Heart right ventricle (tissue), 16 donors: ENCODE results near the gene NLRC5. TPM values are rescaled to one million over a fixed set of nuclear protein-coding genes. Genes with fewer than 3 reads are reported as not detected.

Experiments
- ATAC-seq, 8 donors: fragments of 200-7000 bp; cut with Tn5 transposase; one replicate each; pipeline ENCODE4 v1.9.1; 2020; ENCODE audit warnings: mild to moderate bottlenecking in 8 of 8, moderate library complexity in 8 of 8, moderate number of reproducible peaks in 1 of 8
- DNase-seq, 2 donors: peaks; one replicate each; pipeline ENCODE4 v3.0.0-alpha.2; 2020
- H3K27ac ChIP-seq, 10 donors: fragments of 200-600 bp; sonication (generic) in 2 of 10; one replicate each; pipeline versions ENCODE4 v1.5.0 to v1.8.0; 2020 to 2022; ENCODE audit warnings: mild to moderate bottlenecking in 3 of 10
- H3K27me3 ChIP-seq, 7 donors: fragments of 200-600 bp; one replicate each; pipeline ENCODE4 v1.8.0; 2021 to 2022; ENCODE audit warnings: mild to moderate bottlenecking in 2 of 7
- H3K36me3 ChIP-seq, 9 donors: fragments of 200-600 bp; sonication (generic) in 1 of 9; one replicate each; pipeline versions ENCODE4 v1.5.0 to v1.8.0; 2020 to 2022; ENCODE audit warnings: mild to moderate bottlenecking in 2 of 9
- H3K4me1 ChIP-seq, 9 donors: fragments of 200-600 bp; sonication (generic) in 1 of 9; one replicate each; pipeline versions ENCODE4 v1.5.0 to v1.8.0; 2020 to 2022; ENCODE audit warnings: mild to moderate bottlenecking in 4 of 9
- H3K4me3 ChIP-seq, 10 donors: fragments of 200-600 bp; sonication (generic) in 2 of 10; one replicate each; pipeline versions ENCODE4 v1.5.0 to v1.8.0; 2020 to 2022; ENCODE audit warnings: mild to moderate bottlenecking in 7 of 10, moderate library complexity in 2 of 10
- H3K9me3 ChIP-seq, 11 donors: fragments of 200-600 bp in 10 of 11; sonication (generic) in 2 of 11; one replicate each; pipeline versions ENCODE4 v1.5.0 to v1.8.0; 2013 to 2022; ENCODE audit warnings: mild to moderate bottlenecking in 2 of 11, control low read depth in 1 of 11, moderate library complexity in 1 of 11
- CTCF ChIP-seq, 9 donors: fragments of 200-600 bp; sonication (generic) in 2 of 9; IDR thresholded peaks; one replicate each; pipeline versions ENCODE4 v1.5.0 to v1.8.0; 2021 to 2022; ENCODE audit warnings: antibody characterized with exemption in 9 of 9, mild to moderate bottlenecking in 5 of 9, moderate library complexity in 1 of 9
- WGBS, 2 donors: extraction: QIAGEN DNeasy Blood & Tissue Kit; methylation state at CpG; one replicate each; pipeline ENCODE4 v1.1.7; 2013; ENCODE audit warnings: inconsistent platforms in 1 of 2; 5-methylcytosine and 5-hydroxymethylcytosine counted together
- intact Hi-C, 10 donors: fragments of 100-400 bp; cut with DNase I; formaldehyde crosslinking; loops; one replicate each; pipeline versions ENCODE4 v1.11.1 to v1.14.2; 2022
- polyA plus RNA-seq, 2 donors: library from polyadenylated mRNA; stranded (reverse); fragments of 200-250 nt; gene quantifications; one replicate each; pipeline ENCODE4 v1.2.3, GENCODE V29; 2013
- total RNA-seq, 10 donors: library from RNA; stranded (reverse); fragmentation: NEBNext Ultra II Directional in 3 of 10; extraction: Animal tissue kit (Norgen Biotek cat#: 25700) in 3 of 10; gene quantifications; one replicate each; pipeline versions ENCODE4 v1.2.1 to v1.2.4, GENCODE V29; 2021 to 2023
- donor health status: Arrhythmogenic right ventricular cardiomyopathy.
- donor health status: ischemic (EF 13 %, LVEDD 7.1; RV severe dilation, severe dysfunction).
- donor health status: healthy with polysubstance abuse.
- donor health status: DM: no; HTN: yes; CAD: no.
- donor health status: DM: no; HTN: no; CAD: no.
- donor health status: ischemic (EF 25% LVEDD 6.9; RV normal size, moderate dysfunction).
- donor health status: ischemic (EF 25% LVEDD 5.7; RV mildly dilated, moderate dysfunction).
- donor health status: healthy.
- donor health status: DM: yes; HTN: yes; CAD: no.
- donor health status: Ischemic cardiomyopathy.
- donor health status: ischemic (EF 35%, LVEDD 5.7; RV mildly dilated, moderate dysfunction).
- donor health status: nonischemic (EF 11% LVEDD 7.7; RV severe dilation, severe dysfunction).
- donor health status: DM: yes; HTN: yes; CAD: no.
- donor health status: PGD.
- donor health status: ischemic (EF 29% LVEDD 5.4; RV normal size, mild dysfunction).
- donor health status: nonischemic (EF 23%, LVEDD 6.1; RV moderate dilation, normal function).

Gene NLRC5
- total and polyA plus RNA-seq, 12 donors = 6.2 to 49.6 (median 13.5) TPM

GRCh38 chr16:57083485-57084126 is 94.2 kb downstream of the NLRC5 start:
- DNase-seq = no peak
- intact Hi-C loops = loop anchor here in 9 of 10 donors (1.0 to 10.0 kb wide), 7 partner anchors 83 to 341 kb away; partner anchors contain the start of gene PLLP (in 1 of the 9)

GRCh38 chr16:57084257-57084770 is 95.0 kb downstream of the NLRC5 start:
- Histone ChIP-seq H3K4me1 (peaks cover 0 to 14% (median 7%) of the 10 kb centered on the region in 9 donors), H3K9me3 (no peaks in the 10 kb centered on the region), H3K27me3 (no peaks in the 10 kb centered on the region), H3K27ac (peak overlapping the region in 5 of 10 donors; percentile 9 to 59 (median 27)), H3K4me3 (no peak overlapping the region), H3K36me3 (peaks cover 0 to 47% (median 0%) of the 10 kb centered on the region in 9 donors)
- peak; percentile 97 to 99 (median 98) for TF ChIP-seq CTCF (IDR thresholded peaks at IDR 0.05)
- WGBS, 2 donors = 16 to 18% methylated on average over 9 of the region's 9 CpGs
- intact Hi-C loops = loop anchor here in 9 of 10 donors (1.0 to 10.0 kb wide), 7 partner anchors 82 to 340 kb away; partner anchors contain the start of gene PLLP (in 1 of the 9)
- DNase-seq = peak; percentile 62 to 74
- ATAC-seq = peak; percentile 78 to 89 (median 82)

More at GRCh38 chr16:57083485-57084126, 94.2 kb downstream of the NLRC5 start:
- Histone ChIP-seq H3K27ac (no peak overlapping the region), H3K9me3 (no peaks in the 10 kb centered on the region), H3K27me3 (no peaks in the 10 kb centered on the region), H3K36me3 (peaks cover 0 to 54% (median 0%) of the 10 kb centered on the region in 9 donors), H3K4me1 (peaks cover 0 to 14% (median 7%) of the 10 kb centered on the region in 9 donors), H3K4me3 (no peak overlapping the region)
- 78 to 83% methylated on average over 7 of the region's 7 CpGs for WGBS, 2 donors
- ATAC-seq = peak in 1 of 8 donors; percentile 6
- TF ChIP-seq CTCF (IDR thresholded peaks at IDR 0.05) = no peak

GRCh38 chr16:57084996-57085395 is 95.6 kb downstream of the NLRC5 start:
- Histone ChIP-seq H3K4me1 (peaks cover 0 to 14% (median 7%) of the 10 kb centered on the region in 9 donors), H3K27me3 (no peaks in the 10 kb centered on the region), H3K27ac (peak overlapping the region in 2 of 10 donors; percentile 44 to 59), H3K9me3 (no peaks in the 10 kb centered on the region), H3K36me3 (peaks cover 0 to 40% (median 0%) of the 10 kb centered on the region in 9 donors), H3K4me3 (no peak overlapping the region)
- intact Hi-C loops = loop anchor here (1.0 to 10.0 kb wide), 7 partner anchors 82 to 340 kb away; partner anchors contain the start of gene PLLP (in 1 of the 10)
- ATAC-seq (no peak), DNase-seq (no peak)
- 81 to 85% methylated on average over 7 of the region's 7 CpGs for whole genome bisulfite sequencing, 2 donors
- TF ChIP-seq CTCF (IDR thresholded peaks at IDR 0.05) = no peak

- no peaks in the 10 kb centered on the region for H3K9me3 ChIP-seq
- H3K36me3 ChIP-seq = peaks cover 0 to 20% (median 0%) of the 10 kb centered on the region in 9 donors
- TF ChIP-seq CTCF (IDR thresholded peaks at IDR 0.05) = no peak
- H3K27ac ChIP-seq = no peak overlapping the region
- DNase-seq (no peak), ATAC-seq (no peak)
- 79 to 83% methylated on average over 2 of the region's 2 CpGs for WGBS, 2 donors
- intact Hi-C loops = loop anchor here in 5 of 10 donors (5.0 to 10.0 kb wide), 4 partner anchors 80 to 338 kb away; partner anchors contain the start of gene PLLP (in 1 of the 5)
- no peak overlapping the region for H3K4me3 ChIP-seq
- H3K4me1 ChIP-seq = peaks cover 0 to 29% (median 12%) of the 10 kb centered on the region in 9 donors
- no peaks in the 10 kb centered on the region for H3K27me3 ChIP-seq
Measured at GRCh38 chr16:57087003-57087402, 97.6 kb downstream of the NLRC5 start.
